ENCODE measurements around the gene A2M. TPM values are rescaled to one million over a fixed set of nuclear protein-coding genes. Genes with fewer than 3 reads are reported as not detected.

Gene A2M
- total and polyA plus RNA-seq, 2 experiments from 2014 or later: 0.92 TPM; not detected in 1

GRCh38 chr12:9086087-9086486 lies 29.6 kb downstream of the A2M start:
- no peak for DNase-seq (ENCODE audit: low spot score)
- Histone ChIP-seq H3K27me3 (ENCODE audit: insufficient read depth) (no peaks in the 10 kb centered on the region), H2AFZ (no peak overlapping the region), H3K4me3 (no peak overlapping the region), H3K36me3 (ENCODE audit: insufficient read depth) (peaks cover 8% of the 10 kb centered on the region; the same call in 1 of the 2 replicates), H3K4me1 (ENCODE audit: insufficient read depth) (no peaks in the 10 kb centered on the region), H3K27ac (ENCODE audit: low read depth) (no peak overlapping the region), H3F3A (replicated peaks; ENCODE audit: low read depth) (no peaks in the 10 kb centered on the region), H4K20me1 (replicated peaks; ENCODE audit: insufficient read depth) (no peaks in the 10 kb centered on the region), H3K4me2 (no peak overlapping the region), H3K9me2 (ENCODE audit: insufficient read depth) (no peaks in the 10 kb centered on the region), H3K79me2 (replicated peaks; ENCODE audit: insufficient read depth) (no peaks in the 10 kb centered on the region)
- H3K9me3 Mint-ChIP-seq: peaks cover 27% of the 10 kb centered on the region
- no peak for ATAC-seq
- no peak overlapping the region for H3K4me3 Mint-ChIP-seq
- no peak overlapping the region for H3K27ac Mint-ChIP-seq
- no peaks in the 10 kb centered on the region for H3K27me3 Mint-ChIP-seq (ENCODE audit: insufficient read depth, low read depth, poor library complexity)
- no peak for TF ChIP-seq STAT1 (IDR thresholded peaks at IDR 0.05; ENCODE audit: unreplicated experiment)
- TF ChIP-seq, protein P1, sequence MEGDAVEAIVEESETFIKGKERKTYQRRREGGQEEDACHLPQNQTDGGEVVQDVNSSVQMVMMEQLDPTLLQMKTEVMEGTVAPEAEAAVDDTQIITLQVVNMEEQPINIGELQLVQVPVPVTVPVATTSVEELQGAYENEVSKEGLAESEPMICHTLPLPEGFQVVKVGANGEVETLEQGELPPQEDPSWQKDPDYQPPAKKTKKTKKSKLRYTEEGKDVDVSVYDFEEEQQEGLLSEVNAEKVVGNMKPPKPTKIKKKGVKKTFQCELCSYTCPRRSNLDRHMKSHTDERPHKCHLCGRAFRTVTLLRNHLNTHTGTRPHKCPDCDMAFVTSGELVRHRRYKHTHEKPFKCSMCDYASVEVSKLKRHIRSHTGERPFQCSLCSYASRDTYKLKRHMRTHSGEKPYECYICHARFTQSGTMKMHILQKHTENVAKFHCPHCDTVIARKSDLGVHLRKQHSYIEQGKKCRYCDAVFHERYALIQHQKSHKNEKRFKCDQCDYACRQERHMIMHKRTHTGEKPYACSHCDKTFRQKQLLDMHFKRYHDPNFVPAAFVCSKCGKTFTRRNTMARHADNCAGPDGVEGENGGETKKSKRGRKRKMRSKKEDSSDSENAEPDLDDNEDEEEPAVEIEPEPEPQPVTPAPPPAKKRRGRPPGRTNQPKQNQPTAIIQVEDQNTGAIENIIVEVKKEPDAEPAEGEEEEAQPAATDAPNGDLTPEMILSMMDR (conservative IDR thresholded peaks at IDR 0.05; ENCODE audit: low read depth in 2 of 2): no peak
- no peak for TF ChIP-seq POLR2AphosphoS5 (IDR thresholded peaks at IDR 0.05; ENCODE audit: low read depth)
- H3K4me1 Mint-ChIP-seq: 0 out of 3 replicates have a peak, but pooled peaks cover 2% of the 10 kb centered on the region
- H3K36me3 Mint-ChIP-seq (ENCODE audit: low read depth): peaks cover 12% of the 10 kb centered on the region; the same call in 2 of the 3 replicates

DNA sequence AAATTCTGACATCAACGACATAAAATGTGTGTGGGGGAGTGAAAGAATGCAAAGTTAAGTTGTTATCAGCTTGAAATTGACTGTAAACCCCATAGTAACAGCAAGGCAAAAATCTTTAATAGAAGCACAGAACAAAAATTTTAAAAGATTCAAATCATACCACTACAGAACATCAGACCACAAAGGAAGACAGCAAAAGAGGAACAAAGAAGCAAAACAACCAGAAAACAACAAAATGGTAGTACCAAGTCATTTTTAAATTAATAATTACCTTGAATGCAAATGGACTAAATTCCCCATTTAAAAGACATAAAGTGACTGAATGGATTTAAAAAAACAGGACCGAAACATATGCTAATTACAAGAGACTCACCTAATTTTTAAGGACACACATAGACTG lies 31.3 kb downstream of the A2M start:
- Histone ChIP-seq H2AFZ (no peak overlapping the region), H3K4me3 (no peak overlapping the region), H3K36me3 (ENCODE audit: insufficient read depth) (peaks cover 8% of the 10 kb centered on the region; the same call in 1 of the 2 replicates), H3K4me1 (ENCODE audit: insufficient read depth) (no peaks in the 10 kb centered on the region), H3K79me2 (replicated peaks; ENCODE audit: insufficient read depth) (no peaks in the 10 kb centered on the region), H4K20me1 (replicated peaks; ENCODE audit: insufficient read depth) (no peaks in the 10 kb centered on the region), H3K9me2 (ENCODE audit: insufficient read depth) (peaks cover 3% of the 10 kb centered on the region; the same call in 1 of the 2 replicates), H3K27ac (ENCODE audit: low read depth) (no peak overlapping the region), H3K27me3 (ENCODE audit: insufficient read depth) (no peaks in the 10 kb centered on the region), H3K4me2 (no peak overlapping the region), H3F3A (replicated peaks; ENCODE audit: low read depth) (no peaks in the 10 kb centered on the region)
- peaks cover 12% of the 10 kb centered on the region; the same call in 2 of the 3 replicates for H3K36me3 Mint-ChIP-seq (ENCODE audit: low read depth)
- no peak overlapping the region for H3K27ac Mint-ChIP-seq
- H3K4me1 Mint-ChIP-seq: no peaks in the 10 kb centered on the region
- peaks cover 27% of the 10 kb centered on the region for H3K9me3 Mint-ChIP-seq
- no peak for TF ChIP-seq EZH2phosphoT487 (IDR thresholded peaks at IDR 0.05; ENCODE audit: unreplicated experiment)
- TF ChIP-seq STAT1 (IDR thresholded peaks at IDR 0.05; ENCODE audit: unreplicated experiment): no peak
- TF ChIP-seq CREB1 (CRISPR knock-in tag; IDR thresholded peaks at IDR 0.05; ENCODE audit: low read depth): no peak
- TF ChIP-seq, protein P2, sequence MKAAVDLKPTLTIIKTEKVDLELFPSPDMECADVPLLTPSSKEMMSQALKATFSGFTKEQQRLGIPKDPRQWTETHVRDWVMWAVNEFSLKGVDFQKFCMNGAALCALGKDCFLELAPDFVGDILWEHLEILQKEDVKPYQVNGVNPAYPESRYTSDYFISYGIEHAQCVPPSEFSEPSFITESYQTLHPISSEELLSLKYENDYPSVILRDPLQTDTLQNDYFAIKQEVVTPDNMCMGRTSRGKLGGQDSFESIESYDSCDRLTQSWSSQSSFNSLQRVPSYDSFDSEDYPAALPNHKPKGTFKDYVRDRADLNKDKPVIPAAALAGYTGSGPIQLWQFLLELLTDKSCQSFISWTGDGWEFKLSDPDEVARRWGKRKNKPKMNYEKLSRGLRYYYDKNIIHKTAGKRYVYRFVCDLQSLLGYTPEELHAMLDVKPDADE (IDR thresholded peaks at IDR 0.05): no peak
- TF ChIP-seq EZH2 (IDR thresholded peaks at IDR 0.05; ENCODE audit: low read depth, unreplicated experiment): no peak
- TF ChIP-seq JUNB (IDR thresholded peaks at IDR 0.05; ENCODE audit: unreplicated experiment): no peak
- no peak for TF ChIP-seq ZNF114 (CRISPR knock-in tag; IDR thresholded peaks at IDR 0.05)
- no peak for TF ChIP-seq POLR2AphosphoS5 (IDR thresholded peaks at IDR 0.05; ENCODE audit: low read depth)
- no peak for TF ChIP-seq ZNF462 (CRISPR knock-in tag; IDR thresholded peaks at IDR 0.05)
- ATAC-seq (no peak), DNase-seq (ENCODE audit: low spot score) (no peak)
- H3K27me3 Mint-ChIP-seq (ENCODE audit: insufficient read depth, low read depth, poor library complexity): no peaks in the 10 kb centered on the region
- H3K4me3 Mint-ChIP-seq: no peak overlapping the region

Data from GM23338 (cell line).